Esophagus squamous epithelium (tissue), 5 donors: ENCODE data around the gene SLC22A3. TPM values are rescaled to one million over a fixed set of nuclear protein-coding genes. Genes with fewer than 3 reads are reported as not detected.

Source experiments
- DNase-seq: peaks from one replicate; lab custom pipeline; 2025; lab: John Stamatoyannopoulos, UW
- H3K27ac ChIP-seq, 4 donors: fragments of 200-600 bp; sonication (generic); one replicate each; pipeline ENCODE4 v1.5.1; 2016 to 2019; ENCODE audit warnings: mild to moderate bottlenecking in 1 of 4
- H3K27me3 ChIP-seq, 4 donors: fragments of 200-600 bp; sonication (generic); 1 replicate in 3 of 4; 2 replicates in 1 of 4; pipeline versions ENCODE4 v1.5.1 to v1.6.0; 2017 to 2021; ENCODE audit warnings: antibody characterized with exemption in 1 of 4
- H3K36me3 ChIP-seq, 3 donors: fragments of 200-600 bp; sonication (generic); one replicate each; pipeline ENCODE4 v1.5.1; 2016 to 2019
- H3K4me1 ChIP-seq, 3 donors: fragments of 200-600 bp; sonication (generic); one replicate each; pipeline ENCODE4 v1.5.1; 2017 to 2019
- H3K4me3 ChIP-seq, 4 donors: fragments of 200-600 bp; sonication (generic); 1 replicate in 3 of 4; 2 replicates in 1 of 4; pipeline ENCODE4 v1.5.1; 2016 to 2019; ENCODE audit warnings: mild to moderate bottlenecking in 2 of 4, moderate library complexity in 1 of 4
- H3K9me3 ChIP-seq, 3 donors: fragments of 200-600 bp; sonication (generic); one replicate each; pipeline ENCODE4 v1.5.1; 2016 to 2019
- CTCF ChIP-seq, 6 experiments: fragments of 450-650 bp in 4 of 6; fragments of 200-600 bp in 2 of 6; sonication (generic) in 2 of 6; IDR thresholded peaks; one replicate each; pipeline ENCODE4 v1.5.1; 2016 to 2019; ENCODE audit warnings: antibody characterized with exemption in 6 of 6, mild to moderate bottlenecking in 4 of 6, moderate library complexity in 4 of 6
- POLR2A ChIP-seq, 4 donors: fragments of 450-650 bp; IDR thresholded peaks; one replicate each; pipeline ENCODE4 v1.6.1; 2017; ENCODE audit warnings: antibody characterized with exemption in 4 of 4, mild to moderate bottlenecking in 4 of 4, moderate library complexity in 3 of 4
- WGBS, 2 donors: methylation state at CpG; one replicate each; pipeline ENCODE4 v1.1.5; 2018; 5-methylcytosine and 5-hydroxymethylcytosine counted together
- intact Hi-C: fragments of 100-400 bp; cut with DNase I; formaldehyde crosslinking; loops from one replicate; pipeline ENCODE4 v1.15.0; 2022
- total RNA-seq, 4 donors: library from RNA; depleted of rRNA; stranded (reverse); fragments of >200 nt; gene quantifications; one replicate each; pipeline ENCODE4 v1.1.0, GENCODE V29; 2016
- donor health status: DM: yes; HTN: yes; CAD: no.

Gene SLC22A3
- total RNA-seq, 4 donors from 2014 or later: 5.5 to 14.2 (median 12.0) TPM

GRCh38 chr6:160382946-160383345 lies 34.8 kb downstream of the SLC22A3 start:
- TF ChIP-seq POLR2A (IDR thresholded peaks at IDR 0.05) (no peak), CTCF (IDR thresholded peaks at IDR 0.05) (no peak)
- intact Hi-C loops: no loop called here
- Histone ChIP-seq H3K9me3 (peaks cover 0 to 6% (median 0%) of the 10 kb centered on the region in 3 donors), H3K36me3 (no peaks in the 10 kb centered on the region), H3K4me1 (peaks cover 20 to 75% (median 33%) of the 10 kb centered on the region in 3 donors), H3K4me3 (no peak overlapping the region), H3K27me3 (no peaks in the 10 kb centered on the region), H3K27ac (peak overlapping the region in 1 of 4 donors; percentile 49)
- no peak for DNase-seq
- WGBS, 2 donors: 46 to 65% methylated on average over 1 of the region's 1 CpG

DNA sequence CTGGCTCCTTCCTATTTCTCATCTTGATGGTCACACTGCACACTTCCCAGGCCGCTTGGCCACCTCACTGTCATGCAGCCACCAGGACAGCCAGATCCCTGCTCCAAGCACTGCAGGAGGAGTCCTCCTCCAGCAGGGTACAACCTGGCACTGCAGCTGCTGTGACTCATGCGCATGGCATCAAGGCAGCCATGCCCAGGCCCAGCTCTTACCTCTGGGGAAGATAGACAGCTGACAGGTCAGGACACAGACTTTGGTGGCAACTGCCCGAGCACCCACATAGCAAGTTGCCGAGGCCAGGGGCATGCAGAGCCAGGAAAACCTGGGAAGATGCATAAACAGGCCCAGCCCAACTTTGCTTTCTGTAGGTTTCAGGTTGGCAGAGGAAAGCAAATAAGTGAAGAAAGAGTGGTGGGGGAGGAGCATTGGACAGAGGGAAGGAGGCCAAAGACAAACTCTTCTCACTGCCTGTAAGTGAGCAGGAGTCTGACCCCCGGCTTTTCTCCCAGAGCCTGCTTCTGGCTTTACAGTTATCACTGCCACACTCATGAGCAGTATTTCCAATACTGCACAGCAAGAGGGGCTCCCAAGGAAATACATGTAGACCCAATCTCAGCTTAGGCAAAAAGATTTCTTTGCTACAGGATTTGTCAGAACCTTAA lies 38.8 kb downstream of the SLC22A3 start:
- 17 to 20% methylated on average over 1 to 4 of the region's 5 CpGs for WGBS, 2 donors
- TF ChIP-seq POLR2A (IDR thresholded peaks at IDR 0.05) (no peak), CTCF (IDR thresholded peaks at IDR 0.05) (peak in 4 of 6 experiments; percentile 21 to 73 (median 44))
- peak overlapping the region; percentile 57 to 82 (median 74) for H3K27ac ChIP-seq
- H3K36me3 ChIP-seq: no peaks in the 10 kb centered on the region
- intact Hi-C loops: no loop called here
- peaks cover 0 to 6% (median 0%) of the 10 kb centered on the region in 3 donors for H3K9me3 ChIP-seq
- DNase-seq: no peak
- no peak overlapping the region for H3K4me3 ChIP-seq
- H3K27me3 ChIP-seq: no peaks in the 10 kb centered on the region
- H3K4me1 ChIP-seq: peaks cover 30 to 86% (median 52%) of the 10 kb centered on the region in 3 donors

DNA sequence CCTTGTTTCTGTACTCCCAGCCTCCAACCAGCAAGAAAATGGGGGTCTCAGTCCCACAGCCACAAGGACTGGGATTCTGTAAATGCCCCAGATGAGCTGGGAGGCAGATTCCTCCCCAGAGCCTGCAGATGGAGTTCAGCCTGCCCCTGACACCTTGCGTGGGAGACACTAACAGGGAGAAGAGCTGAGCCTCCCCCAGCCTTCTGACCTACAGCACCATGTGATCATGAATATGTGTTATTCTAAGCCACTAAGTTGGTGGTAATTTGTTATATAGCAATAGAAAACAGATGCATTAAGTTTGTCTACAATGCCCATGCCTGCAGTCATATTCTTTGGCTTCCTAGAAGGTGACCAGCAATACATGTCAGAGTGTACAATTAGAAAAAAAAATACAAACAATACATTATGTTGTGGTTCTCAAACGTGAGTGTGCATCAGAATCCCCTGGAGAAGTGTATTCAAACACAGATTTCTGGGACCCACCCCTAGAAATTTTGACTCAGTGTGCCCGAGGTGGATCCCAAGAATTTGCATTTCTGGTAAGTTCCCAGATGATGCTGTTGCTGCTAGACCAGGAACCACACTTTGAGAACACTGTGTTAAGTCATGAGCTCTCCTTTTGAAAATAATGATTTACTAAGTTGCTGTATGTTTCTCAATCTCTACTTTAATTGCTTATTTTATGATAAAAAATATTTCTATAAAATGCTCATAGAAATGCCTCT lies 39.9 kb downstream of the SLC22A3 start:
- DNase-seq: no peak
- H3K4me3 ChIP-seq: no peak overlapping the region
- 32 to 45% methylated on average over 2 to 3 of the region's 3 CpGs for WGBS, 2 donors
- no peaks in the 10 kb centered on the region for H3K27me3 ChIP-seq
- no peaks in the 10 kb centered on the region for H3K36me3 ChIP-seq
- no peaks in the 10 kb centered on the region for H3K9me3 ChIP-seq
- no peak for TF ChIP-seq POLR2A (IDR thresholded peaks at IDR 0.05)
- no peak for TF ChIP-seq CTCF (IDR thresholded peaks at IDR 0.05)
- H3K4me1 ChIP-seq: peaks cover 32 to 82% (median 53%) of the 10 kb centered on the region in 3 donors
- peak overlapping the region; percentile 57 to 82 (median 74) for H3K27ac ChIP-seq
- intact Hi-C loops: no loop called here

- Histone ChIP-seq H3K27me3 (no peaks in the 10 kb centered on the region), H3K4me3 (no peak overlapping the region), H3K9me3 (no peaks in the 10 kb centered on the region), H3K4me1 (peaks cover 32 to 83% (median 53%) of the 10 kb centered on the region in 3 donors), H3K36me3 (no peaks in the 10 kb centered on the region), H3K27ac (peak overlapping the region; percentile 57 to 82 (median 71))
- WGBS, 2 donors: 26 to 32% methylated on average over 4 of the region's 4 CpGs
- no peak for DNase-seq
- intact Hi-C loops: no loop called here
- TF ChIP-seq POLR2A (IDR thresholded peaks at IDR 0.05) (no peak), CTCF (IDR thresholded peaks at IDR 0.05) (no peak)
Measured at GRCh38 chr6:160388922-160389321, 40.7 kb downstream of the SLC22A3 start.
